CD14-positive monocyte (primary cell): Measurements from ENCODE around the gene TRIM52. TPM values are rescaled to one million over a fixed set of nuclear protein-coding genes. Genes with fewer than 3 reads are reported as not detected.
"Not testable (repeated sequence)": the region's sequence is repeated elsewhere in the genome, so short reads cannot be mapped to it uniquely, and the experiment has no call there.

ENCODE experiments used
- DNase-seq, 3 donors: peaks; one replicate each; pipeline ENCODE4 v3.0.0-alpha.2; 2011 to 2022
- H2AFZ ChIP-seq: 2 replicates; pipeline ENCODE4 v1.6.0; 2012; ENCODE audit warnings: mild to moderate bottlenecking, low read depth, low read length, inconsistent platforms; ENCODE audit not compliant: insufficient read depth, poor library complexity, severe bottlenecking
- H3K27ac ChIP-seq, 2 donors: 1 replicate in 1 of 2; 2 replicates in 1 of 2; pipeline ENCODE4 v1.5.1; 2012 to 2013; ENCODE audit warnings: low read length in 2 of 2, control low read depth in 1 of 2, inconsistent platforms in 1 of 2, low read depth in 1 of 2, mild to moderate bottlenecking in 1 of 2
- H3K27me3 ChIP-seq, 2 donors: one replicate each; pipeline versions ENCODE4 v1.6.0 to v1.6.1; 2011 to 2013; ENCODE audit warnings: low read length in 2 of 2; ENCODE audit not compliant: control insufficient read depth in 2 of 2, insufficient read depth in 2 of 2
- H3K36me3 ChIP-seq, 2 donors: replicated peaks in 1 of 2; 1 replicate in 1 of 2; 2 replicates in 1 of 2; pipeline versions ENCODE4 v1.5.1 to v1.6.1; 2012 to 2013; ENCODE audit warnings: low read length in 2 of 2, control low read depth in 1 of 2, inconsistent platforms in 1 of 2, mild to moderate bottlenecking in 1 of 2; ENCODE audit not compliant: insufficient read depth in 2 of 2, control insufficient read depth in 1 of 2
- H3K4me1 ChIP-seq, 2 donors: 1 replicate in 1 of 2; 2 replicates in 1 of 2; pipeline versions ENCODE4 v1.5.1 to v1.6.1; 2012 to 2013; ENCODE audit warnings: low read length in 2 of 2, control low read depth in 1 of 2, inconsistent platforms in 1 of 2, mild to moderate bottlenecking in 1 of 2, moderate library complexity in 1 of 2; ENCODE audit not compliant: insufficient read depth in 2 of 2, control insufficient read depth in 1 of 2
- H3K4me2 ChIP-seq: replicated peaks from 2 replicates; pipeline ENCODE3; 2012; ENCODE audit warnings: low read length, moderate library complexity, mild to moderate bottlenecking; ENCODE audit not compliant: poor library complexity, severe bottlenecking; ENCODE audit errors: extremely low read depth
- H3K4me3 ChIP-seq, 3 experiments: fragments of 200-600 bp in 1 of 3; sonication (generic) in 1 of 3; replicated peaks in 1 of 3; 1 replicate in 2 of 3; 2 replicates in 1 of 3; pipeline ENCODE4 v1.5.1; 2011 to 2013; ENCODE audit warnings: low read length in 3 of 3, mild to moderate bottlenecking in 3 of 3, control low read depth in 2 of 3, low read depth in 2 of 3, inconsistent platforms in 1 of 3, moderate library complexity in 1 of 3
- H3K79me2 ChIP-seq: 2 replicates; pipeline ENCODE4 v1.6.0; 2012; ENCODE audit warnings: mild to moderate bottlenecking, control low read depth, inconsistent platforms, low read length, moderate library complexity; ENCODE audit not compliant: insufficient read depth
- H3K9ac ChIP-seq: 2 replicates; pipeline ENCODE4 v1.6.0; 2017; ENCODE audit warnings: low read length, mild to moderate bottlenecking; ENCODE audit not compliant: insufficient read depth, poor library complexity, severe bottlenecking
- H3K9me3 ChIP-seq, 2 donors: replicated peaks in 1 of 2; 1 replicate in 1 of 2; 2 replicates in 1 of 2; pipeline versions ENCODE4 v1.5.1 to v1.6.1; 2012 to 2013; ENCODE audit warnings: low read length in 2 of 2, control low read depth in 1 of 2; ENCODE audit not compliant: control insufficient read depth in 1 of 2, insufficient read depth in 1 of 2
- H4K20me1 ChIP-seq: 2 replicates; pipeline ENCODE4 v1.6.0; 2012; ENCODE audit warnings: mild to moderate bottlenecking, low read length, control low read depth, moderate library complexity; ENCODE audit not compliant: insufficient read depth
- H3K27ac Mint-ChIP-seq, 7 donors: one replicate each; pipeline ENCODE4 v1.8.0; 2020; ENCODE audit warnings: mild to moderate bottlenecking in 7 of 7, mixed read lengths in 7 of 7, moderate library complexity in 6 of 7, inconsistent platforms in 2 of 7
- H3K27me3 Mint-ChIP-seq, 3 donors: one replicate each; pipeline ENCODE4 v1.8.0; 2021 to 2022; ENCODE audit warnings: low read depth in 3 of 3, mild to moderate bottlenecking in 3 of 3, mixed read lengths in 3 of 3, moderate library complexity in 3 of 3, inconsistent platforms in 1 of 3
- H3K36me3 Mint-ChIP-seq, 2 donors: one replicate each; pipeline ENCODE4 v1.8.0; 2020; ENCODE audit warnings: mixed read lengths in 2 of 2, inconsistent platforms in 1 of 2, mild to moderate bottlenecking in 1 of 2
- H3K4me1 Mint-ChIP-seq: one replicate; pipeline ENCODE4 v1.8.0; 2020; ENCODE audit warnings: mild to moderate bottlenecking, mixed read lengths
- H3K4me3 Mint-ChIP-seq, 2 donors: one replicate each; pipeline ENCODE4 v1.8.0; 2020; ENCODE audit warnings: mild to moderate bottlenecking in 2 of 2, mixed read lengths in 2 of 2, moderate library complexity in 1 of 2
- H3K9me3 Mint-ChIP-seq, 7 donors: one replicate each; pipeline ENCODE4 v1.8.0; 2020 to 2022; ENCODE audit warnings: mixed read lengths in 7 of 7, mild to moderate bottlenecking in 6 of 7, moderate library complexity in 6 of 7, inconsistent platforms in 2 of 7
- CTCF ChIP-seq: fragments of 200-600 bp; IDR thresholded peaks from one replicate; pipeline ENCODE4 v1.8.0; 2022; ENCODE audit warnings: antibody characterized with exemption, mild to moderate bottlenecking
- WGBS: methylation state at CpG from one replicate; pipeline ENCODE4 v1.1.5; 2013; ENCODE audit warnings: missing lambda C conversion rate; ENCODE audit not compliant: insufficient coverage; 5-methylcytosine and 5-hydroxymethylcytosine counted together
- intact Hi-C, 2 donors: fragments of 100-400 bp; cut with micrococcal nuclease; formaldehyde crosslinking; loops; one replicate each; pipeline versions ENCODE4 v1.15.0 to v1.15.1; 2023
- polyA plus RNA-seq, 3 donors: library from polyadenylated mRNA; depleted of rRNA in 1 of 3; unstranded in 2 of 3; stranded (reverse) in 1 of 3; fragments of 300-500 nt in 2 of 3; fragments of >200 nt in 1 of 3; fragmentation: Illumina TruSeq in 2 of 3; gene quantifications; 1 replicate in 2 of 3; 2 replicates in 1 of 3; pipeline ENCODE4 v1.2.3, GENCODE V29; 2012 to 2021

TRIM52 gene
- polyA plus RNA-seq, 3 donors: 5.7 to 26.0 (median 8.5) TPM

GRCh38 chr5:181283841-181284755, 23.2 kb upstream of the TRIM52 start:
- H3K79me2 ChIP-seq, H3K4me1 ChIP-seq, H4K20me1 ChIP-seq, H3K36me3 ChIP-seq, H3K4me3 ChIP-seq, H3K36me3 Mint-ChIP-seq, H3K9me3 Mint-ChIP-seq, intact Hi-C loops, H3K9me3 ChIP-seq, H3K4me2 ChIP-seq, H3K27ac ChIP-seq, H3K4me1 Mint-ChIP-seq, H3K4me3 Mint-ChIP-seq, H3K27me3 ChIP-seq, H3K9ac ChIP-seq, H3K27ac Mint-ChIP-seq, DNase-seq, H3K27me3 Mint-ChIP-seq: not testable (repeated sequence)
- TF ChIP-seq CTCF: peak; percentile 45
- 80% methylated on average over 2 of the region's 6 CpGs for WGBS
- peak overlapping the region; percentile 29 for H2AFZ ChIP-seq

- Mint-ChIP-seq H3K27me3 (peaks cover 0 to 5% (median 1%) of the 10 kb centered on the region in 3 donors), H3K36me3 (no peaks in the 10 kb centered on the region), H3K9me3 (peaks cover 0 to 4% (median 0%) of the 10 kb centered on the region in 7 donors), H3K27ac (no peak overlapping the region), H3K4me3 (no peak overlapping the region), H3K4me1 (no peaks in the 10 kb centered on the region)
- no peak overlapping the region for H2AFZ ChIP-seq
- H3K4me3 ChIP-seq: no peak overlapping the region
- DNase-seq: no peak
- no peak overlapping the region for H3K9ac ChIP-seq
- no peaks in the 10 kb centered on the region for H3K27me3 ChIP-seq
- intact Hi-C loops: no loop called here
- no peaks in the 10 kb centered on the region for H3K36me3 ChIP-seq
- H3K9me3 ChIP-seq: no peaks in the 10 kb centered on the region
- no peaks in the 10 kb centered on the region for H4K20me1 ChIP-seq
- WGBS: 94% methylated on average over 4 of the region's 13 CpGs
- no peak overlapping the region for H3K4me2 ChIP-seq
- no peak for TF ChIP-seq CTCF
- H3K79me2 ChIP-seq: no peaks in the 10 kb centered on the region
- H3K4me1 ChIP-seq: no peaks in the 10 kb centered on the region
- no peak overlapping the region for H3K27ac ChIP-seq
These were observed 22.4 kb upstream of the TRIM52 start for GRCh38 chr5:181283347-181283746.
